PC-9 (cell line): Measurements from ENCODE around the gene BRD8.

Source experiments
- CTCF ChIP-seq: fragments of 200-600 bp; sonication (generic); conservative IDR thresholded peaks from 2 replicates; pipeline ENCODE4 v1.6.1; 2017; ENCODE audit warnings: mixed run types, antibody characterized with exemption, mild to moderate bottlenecking, moderate library complexity
- EZH2 ChIP-seq: fragments of 200-600 bp; sonication (generic); IDR thresholded peaks from 2 replicates; pipeline ENCODE4 v1.8.0; 2017; ENCODE audit warnings: antibody characterized with exemption, low read depth

- TF ChIP-seq CTCF (no peak), EZH2 (no peak)
Observed at GRCh38 chr5:138157626-138158025, 20.8 kb downstream of the BRD8 start.
